ENCODE results near the gene C8B. TPM values are rescaled to one million over a fixed set of nuclear protein-coding genes. Genes with fewer than 3 reads are reported as not detected.

C8B gene
- total RNA-seq, 1 experiment from 2014 or later, result not detected

GRCh38 chr1:56985857-56986256, 20.0 kb upstream of the C8B start:
- no peak overlapping the region for H3K27ac Mint-ChIP-seq
- Histone ChIP-seq H3K23ac (ENCODE audit: insufficient read length, low read depth, low read length) (no peak overlapping the region), H2AFZ (ENCODE audit: low read length) (no peak overlapping the region), H3K9me3 (ENCODE audit: control insufficient read depth, low read depth, low read length) (no peaks in the 10 kb centered on the region), H3K4me1 (ENCODE audit: insufficient read depth, low read length) (no peaks in the 10 kb centered on the region), H2AK5ac (ENCODE audit: insufficient read length, low read length) (no peak overlapping the region), H3K79me1 (ENCODE audit: insufficient read depth, low read depth, low read length, poor library complexity, severe bottlenecking) (no peaks in the 10 kb centered on the region), H3T11ph (ENCODE audit: low read length) (no peak overlapping the region), H2BK5ac (ENCODE audit: insufficient read length, low read length) (no peak overlapping the region), H3K27ac (ENCODE audit: insufficient read length, low read depth, low read length) (no peak overlapping the region), H3K23me2 (ENCODE audit: insufficient read length, low read depth, low read length, poor library complexity, severe bottlenecking) (no peaks in the 10 kb centered on the region), H2BK120ac (ENCODE audit: low read depth, low read length, poor library complexity, severe bottlenecking) (no peak overlapping the region), H3K18ac (ENCODE audit: insufficient read length, low read depth, low read length) (no peak overlapping the region), H3K4ac (ENCODE audit: low read depth, low read length) (no peak overlapping the region), H4K20me1 (ENCODE audit: control insufficient read depth, insufficient read depth, insufficient read length) (no peaks in the 10 kb centered on the region), H3K9ac (ENCODE audit: extremely low read depth, insufficient read length, low read length) (no peak overlapping the region), H2BK15ac (ENCODE audit: low read depth, low read length) (no peak overlapping the region), H3K27me3 (ENCODE audit: insufficient read depth, low read length) (no peaks in the 10 kb centered on the region), H3K4me2 (ENCODE audit: insufficient read depth, insufficient read length, low read length) (no peak overlapping the region), H4K5ac (ENCODE audit: insufficient read length, low read depth, low read length) (no peak overlapping the region), H4K91ac (ENCODE audit: insufficient read length, low read depth, low read length) (no peak overlapping the region), H4K8ac (replicated peaks; ENCODE audit: insufficient read length, low read depth, low read length) (no peak overlapping the region), H2BK20ac (ENCODE audit: low read depth, low read length, poor library complexity, severe bottlenecking) (no peak overlapping the region), H3K56ac (ENCODE audit: insufficient read length, low read depth, low read length) (no peak overlapping the region), H2BK12ac (ENCODE audit: insufficient read length, low read depth, low read length) (no peak overlapping the region), H3K79me2 (ENCODE audit: insufficient read depth, low read length) (no peaks in the 10 kb centered on the region; the same call in 1 of the 2 replicates), H3K14ac (ENCODE audit: insufficient read depth, low read length) (no peak overlapping the region)
- no peaks in the 10 kb centered on the region for H3K4me1 Mint-ChIP-seq
- H3K9me3 Mint-ChIP-seq, result no peaks in the 10 kb centered on the region; a peak in 1 of 5 replicates
- no peak overlapping the region for H3K4me3 Mint-ChIP-seq
- H3K27me3 Mint-ChIP-seq (ENCODE audit: low read depth), result peaks cover 3% of the 10 kb centered on the region; the same call in 1 of the 2 replicates
- DNase-seq, result no peak
- H3K36me3 Mint-ChIP-seq (ENCODE audit: insufficient read depth in 1 of 3, low read depth in 3 of 3), result no peaks in the 10 kb centered on the region
- WGBS (ENCODE audit: extremely low coverage, insufficient read length, low lambda C conversion rate), result no CpG with 5 or more reads among the region's 2 CpGs
- TF ChIP-seq CTCF (conservative IDR thresholded peaks at IDR 0.05), result no peak

Measured in H9 (cell line).